T1000 (cell line): ENCODE results near the gene FIG4.
"Not testable (repeated sequence)": the region's sequence is repeated elsewhere in the genome, so short reads cannot be mapped to it uniquely, and the experiment has no call there.

Experiments
- DNase-seq: peaks from one replicate; lab custom pipeline; 2025; ENCODE audit warnings: mixed read lengths; lab: John Stamatoyannopoulos, UW

The FIG4 gene

DNA sequence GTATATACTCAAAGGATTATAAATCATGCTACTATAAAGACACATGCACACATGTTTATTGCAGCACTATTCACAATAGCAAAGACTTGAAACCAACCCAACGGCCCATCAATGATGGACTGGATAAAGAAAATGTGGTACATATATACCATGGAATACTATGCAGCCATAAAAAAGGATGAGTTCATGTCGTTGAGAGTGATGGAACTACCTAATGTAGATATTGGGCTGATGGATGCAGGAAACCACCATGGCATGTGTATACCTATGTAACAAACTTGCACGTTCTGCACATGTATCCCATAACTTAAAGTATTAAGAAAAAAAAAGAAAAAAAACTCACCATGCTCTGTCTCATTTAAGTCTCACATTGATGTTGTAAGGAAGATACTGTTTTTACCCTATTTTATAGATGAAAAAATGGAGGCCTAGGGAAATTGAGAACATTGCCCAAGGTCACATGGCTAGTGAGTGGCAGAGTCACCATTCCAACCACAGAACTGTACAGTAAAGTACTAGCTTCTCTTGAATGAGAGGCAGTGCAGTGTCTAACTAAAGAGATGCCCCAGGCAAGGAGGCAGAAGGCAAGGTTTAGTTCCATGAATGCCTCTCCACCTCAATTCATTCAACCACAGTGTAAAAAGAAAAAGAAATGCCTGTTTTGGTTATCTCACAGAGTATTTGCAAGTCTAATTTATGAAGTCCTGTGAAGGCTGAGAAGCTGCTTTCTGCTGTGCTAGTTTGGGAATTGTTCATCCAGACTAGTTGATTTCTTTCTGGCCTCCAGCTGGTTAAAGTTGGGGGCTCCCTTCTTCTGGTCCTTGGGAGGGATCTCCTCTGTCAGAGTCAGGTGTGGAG lies 68.2 kb downstream of the FIG4 start:
- DNase-seq: no peak

DNA sequence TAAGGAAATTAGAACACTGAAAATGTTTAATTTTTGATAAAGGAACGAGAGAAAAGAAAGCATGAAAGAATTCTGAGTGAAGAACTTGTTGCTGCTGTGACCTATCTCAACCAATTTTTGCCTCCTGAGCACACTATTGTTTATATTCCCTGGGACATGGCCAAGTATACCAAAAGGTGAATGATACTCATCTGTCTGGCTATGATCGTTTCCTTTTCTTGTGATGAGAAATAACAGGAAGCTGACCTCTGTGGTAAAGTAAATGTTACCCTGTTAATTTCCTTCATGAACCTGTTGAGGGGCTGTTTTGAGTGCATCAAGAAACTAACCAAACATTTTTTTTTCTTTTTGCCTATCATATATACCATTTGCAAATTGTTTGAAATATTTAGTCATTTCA lies 69.1 kb downstream of the FIG4 start:
- no peak for DNase-seq

GRCh38 chr6:109762166-109762565 lies 71.1 kb downstream of the FIG4 start:
- no peak for DNase-seq

DNA sequence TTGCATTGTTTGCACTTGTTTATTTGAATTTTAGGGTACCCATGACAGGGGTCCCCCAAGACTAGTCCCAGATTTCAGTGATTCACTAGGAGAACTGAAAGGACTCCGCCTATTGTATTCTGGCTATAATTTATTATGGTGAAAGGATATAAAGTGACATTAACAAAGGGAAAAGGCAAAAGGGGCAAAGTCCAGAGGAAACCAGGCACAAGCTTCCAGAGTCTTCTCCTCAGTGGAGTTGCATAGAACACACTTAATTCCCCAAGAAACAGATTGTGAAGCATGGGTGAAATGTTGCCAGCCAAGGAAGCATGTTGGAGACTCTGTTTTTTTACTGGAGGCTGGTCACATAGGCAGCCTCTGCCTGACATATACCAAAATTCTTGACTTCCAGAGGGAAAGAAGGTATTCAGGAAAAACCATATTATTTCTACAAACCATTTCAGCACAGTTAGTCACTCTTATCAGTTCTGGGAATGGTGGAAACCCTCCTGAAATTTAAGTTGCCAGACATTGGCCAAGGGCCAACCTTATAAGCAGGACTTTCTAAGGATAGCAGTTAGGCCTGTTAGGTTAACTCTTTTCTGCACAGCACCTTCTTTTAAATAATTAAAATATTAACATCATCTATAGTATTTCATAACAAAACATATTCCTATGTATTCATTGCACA lies 71.8 kb downstream of the FIG4 start:
- no peak for DNase-seq

- no peak for DNase-seq
Measured at GRCh38 chr6:109766167-109766566, 75.1 kb downstream of the FIG4 start.

- no peak for DNase-seq
Measured at GRCh38 chr6:109767961-109768360, 76.9 kb downstream of the FIG4 start.

DNA sequence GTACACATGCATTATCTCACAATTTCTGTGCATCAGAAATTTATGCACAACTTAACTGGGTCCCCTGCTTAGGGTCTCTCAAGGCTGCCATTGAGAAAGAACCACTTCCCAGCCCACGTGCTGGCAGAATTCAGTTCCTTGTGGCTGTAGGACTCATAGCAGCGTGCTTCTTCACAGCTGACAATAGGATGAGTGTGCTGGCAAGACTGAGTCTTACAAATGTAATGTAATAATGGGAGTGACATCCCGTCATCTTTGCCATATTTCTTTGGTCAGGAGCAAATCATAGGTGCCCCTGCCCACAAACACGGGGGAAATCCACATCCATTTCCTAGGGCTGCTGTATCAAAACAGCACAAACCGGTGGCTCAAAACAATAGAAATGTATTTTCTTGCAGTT lies 77.4 kb downstream of the FIG4 start:
- no peak for DNase-seq

DNA sequence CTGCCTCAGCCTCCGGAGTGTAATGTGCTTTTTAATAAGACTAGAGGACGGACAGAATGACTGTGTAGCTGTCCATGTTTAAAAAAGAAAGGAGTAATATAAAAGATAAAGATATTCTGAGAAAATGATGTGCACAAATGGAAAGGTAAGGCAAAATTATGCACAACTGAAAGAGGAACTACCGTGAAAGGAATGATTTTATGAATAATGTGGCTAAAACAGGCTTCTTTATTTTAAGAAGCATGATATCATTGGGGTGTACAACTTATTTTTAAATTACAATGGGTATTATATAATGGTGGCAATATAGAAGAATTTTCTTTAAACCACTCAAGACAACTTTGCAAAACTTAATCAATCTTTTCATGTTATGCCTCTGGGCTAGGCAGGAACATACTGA lies 78.1 kb downstream of the FIG4 start:
- DNase-seq: no peak

GRCh38 chr6:109770047-109770446 lies 79.0 kb downstream of the FIG4 start:
- no peak for DNase-seq

GRCh38 chr6:109770779-109771178 lies 79.7 kb downstream of the FIG4 start:
- DNase-seq: no peak

DNA sequence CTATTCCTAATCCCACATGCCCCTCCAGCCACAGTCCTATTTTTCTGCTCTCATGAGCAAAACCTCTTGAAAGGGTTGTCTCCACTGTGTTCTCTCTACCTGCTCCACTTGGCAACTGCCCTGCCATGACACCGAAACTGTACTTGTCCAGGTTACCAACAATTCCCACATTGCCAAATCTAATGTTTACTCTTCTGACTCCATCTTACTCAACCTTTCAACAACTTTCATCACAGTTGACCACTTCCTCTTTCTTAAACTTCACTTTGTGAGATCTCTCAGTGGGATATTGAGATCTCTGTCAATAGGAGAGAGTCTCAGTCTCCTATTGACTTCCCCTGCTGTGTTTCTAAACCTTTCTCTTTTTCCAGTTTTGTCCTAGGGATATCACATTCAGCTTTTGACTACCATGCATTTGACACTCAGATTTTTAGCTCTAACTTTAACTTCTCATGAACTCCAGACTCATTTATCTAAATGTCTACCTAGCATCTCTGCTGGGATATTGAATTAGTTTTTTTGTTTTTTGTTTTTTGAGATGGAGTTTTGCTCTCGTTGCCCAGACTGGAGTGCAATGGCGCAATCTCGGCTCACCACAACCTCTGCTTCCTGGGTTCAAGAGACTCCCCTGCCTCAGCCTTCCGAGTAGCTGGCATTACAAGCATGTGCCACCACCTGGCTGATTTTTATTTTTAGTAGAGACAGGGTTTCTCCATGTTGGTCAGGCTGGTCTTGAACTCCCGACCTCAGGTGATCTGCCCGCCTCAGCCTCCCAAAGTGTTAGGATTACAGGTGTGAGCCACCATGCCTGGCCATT lies 81.1 kb downstream of the FIG4 start:
- not testable (repeated sequence) for DNase-seq

DNA sequence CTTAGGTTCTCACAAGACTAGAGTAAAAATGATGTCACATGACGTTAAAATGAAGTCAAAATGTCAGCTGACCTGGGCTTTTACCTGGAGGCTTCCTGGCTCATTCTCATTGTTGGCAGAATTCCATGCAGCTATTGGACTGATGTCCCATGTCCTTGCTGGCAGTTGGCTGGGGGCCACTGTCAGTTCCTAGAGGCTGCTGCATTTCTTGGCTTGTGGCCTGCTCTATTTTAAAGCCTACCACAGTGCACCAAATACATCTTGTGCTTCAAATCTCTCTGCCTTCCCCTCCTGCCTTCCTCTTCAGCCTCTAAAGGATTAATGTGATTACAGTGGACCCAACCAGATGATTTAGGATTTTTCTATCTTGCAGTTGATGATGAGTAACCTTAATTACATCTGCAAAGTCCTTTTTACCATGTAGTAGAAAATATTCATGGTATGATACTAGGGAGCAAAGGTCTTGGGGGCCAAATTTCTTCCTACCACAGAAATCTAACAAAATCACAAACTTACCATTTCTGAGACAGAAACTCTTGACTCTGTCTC lies 81.9 kb downstream of the FIG4 start:
- no peak for DNase-seq

DNA sequence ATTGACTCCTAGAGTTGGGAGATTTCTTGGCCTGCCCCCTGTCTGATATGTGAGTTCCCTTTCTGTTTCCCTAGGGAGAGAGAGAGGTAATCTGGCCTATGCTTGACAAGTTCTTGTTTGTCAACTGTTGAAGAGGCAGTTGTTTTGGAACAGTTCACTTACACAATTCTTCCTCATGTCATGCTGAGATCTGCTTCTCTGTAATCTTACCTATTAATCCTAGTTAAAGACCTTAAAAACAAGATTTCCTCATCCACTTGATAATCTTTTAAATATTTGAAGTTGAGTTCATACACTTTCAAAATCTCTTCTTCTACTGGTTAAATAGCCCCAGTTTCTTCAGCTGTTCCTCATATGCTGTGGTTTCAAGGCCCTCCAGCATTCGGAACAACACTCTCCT lies 89.9 kb downstream of the FIG4 start:
- DNase-seq: no peak

DNA sequence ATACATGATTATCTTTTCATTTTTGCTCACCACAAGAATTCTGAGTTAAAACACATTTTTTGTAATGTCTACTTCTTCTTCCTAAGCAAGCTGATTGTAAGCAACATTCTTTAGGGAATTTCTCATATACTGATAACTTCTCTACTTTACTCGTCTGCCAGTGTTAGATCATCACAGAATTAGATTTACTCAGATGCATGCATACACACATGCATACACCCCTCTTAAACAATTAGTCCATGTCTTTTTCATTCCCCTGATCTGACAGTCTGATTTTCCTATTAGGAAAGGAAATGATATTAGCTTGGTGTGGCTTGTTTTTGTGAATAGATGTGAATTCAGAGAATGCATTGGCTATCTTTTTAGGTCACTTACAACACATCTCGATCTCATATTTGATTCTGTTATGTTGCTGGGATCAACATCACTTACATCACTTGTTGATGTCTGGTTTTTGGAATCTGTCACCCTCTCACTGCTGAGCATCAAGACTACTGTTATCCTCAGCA lies 91.4 kb downstream of the FIG4 start:
- no peak for DNase-seq

DNA sequence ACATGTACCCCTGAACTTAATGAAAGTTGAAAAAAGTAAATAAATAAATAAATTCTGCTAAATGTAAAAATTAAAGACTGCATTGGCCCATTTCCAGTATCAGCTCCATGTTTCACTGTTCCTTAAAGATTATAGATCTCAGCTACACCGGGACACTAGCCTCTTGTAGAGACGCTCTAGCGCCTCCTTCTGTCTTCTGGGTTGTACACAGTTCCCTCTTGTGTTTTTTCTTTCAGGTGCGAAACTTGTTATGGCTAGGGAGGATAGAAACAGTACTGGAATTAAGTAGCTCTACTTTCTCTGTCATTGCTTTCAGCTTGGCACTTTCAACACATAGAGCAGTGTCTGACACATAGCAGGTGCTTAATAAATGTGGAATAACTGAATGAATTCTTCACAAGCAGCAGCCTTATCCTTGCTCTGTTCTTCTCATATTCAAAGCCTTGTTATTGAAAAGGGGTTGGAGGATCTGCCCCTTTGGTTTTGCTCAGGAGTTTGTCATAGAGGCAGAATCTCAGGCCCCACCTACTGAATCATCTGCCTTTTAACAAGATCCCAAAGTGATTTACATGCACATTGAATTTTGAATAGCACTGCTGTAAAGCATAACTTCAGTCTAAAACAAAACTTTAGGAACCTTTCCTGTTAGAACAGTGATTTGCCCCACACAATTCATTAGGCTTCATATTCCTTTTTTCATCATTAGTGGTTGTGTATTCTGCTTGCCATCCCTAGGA lies 92.3 kb downstream of the FIG4 start:
- no peak for DNase-seq

DNA sequence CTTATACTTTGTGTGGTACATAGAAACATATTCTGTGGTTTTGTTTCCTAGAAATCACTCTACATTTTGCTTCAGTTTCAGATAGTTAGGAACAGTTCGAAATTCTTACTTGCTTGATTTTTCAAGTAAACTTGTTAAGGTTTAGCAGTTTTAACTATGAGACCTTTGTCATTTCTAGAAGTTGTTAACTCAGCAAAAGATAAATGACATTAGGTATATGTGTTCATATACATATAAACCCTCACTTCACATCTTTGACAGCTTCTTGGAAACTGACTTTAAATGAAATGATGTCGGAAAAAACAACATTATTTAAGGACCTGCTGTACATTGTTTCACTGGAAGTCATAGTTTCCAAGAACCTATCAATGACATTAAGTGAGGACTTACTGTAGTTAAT lies 96.2 kb downstream of the FIG4 start:
- no peak for DNase-seq

DNA sequence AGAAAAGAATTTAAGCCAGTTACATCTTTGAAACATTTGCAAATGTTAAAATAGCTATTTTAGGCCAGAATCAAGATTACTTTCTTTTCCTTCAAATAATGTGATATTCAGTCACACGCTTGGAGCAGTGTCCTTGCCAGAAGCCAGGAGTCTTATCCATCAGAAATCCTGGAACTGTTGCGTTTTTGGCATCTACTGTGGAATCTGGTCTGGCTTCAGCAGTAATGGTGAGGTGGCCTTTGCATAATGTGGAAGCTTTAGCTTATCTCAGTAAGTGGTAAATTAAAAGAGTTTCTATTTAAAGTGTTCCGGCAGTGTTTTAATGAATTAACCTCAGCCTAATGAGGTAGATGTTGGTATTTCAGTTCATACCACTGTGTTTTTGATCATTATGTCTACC lies 97.6 kb downstream of the FIG4 start:
- no peak for DNase-seq

DNA sequence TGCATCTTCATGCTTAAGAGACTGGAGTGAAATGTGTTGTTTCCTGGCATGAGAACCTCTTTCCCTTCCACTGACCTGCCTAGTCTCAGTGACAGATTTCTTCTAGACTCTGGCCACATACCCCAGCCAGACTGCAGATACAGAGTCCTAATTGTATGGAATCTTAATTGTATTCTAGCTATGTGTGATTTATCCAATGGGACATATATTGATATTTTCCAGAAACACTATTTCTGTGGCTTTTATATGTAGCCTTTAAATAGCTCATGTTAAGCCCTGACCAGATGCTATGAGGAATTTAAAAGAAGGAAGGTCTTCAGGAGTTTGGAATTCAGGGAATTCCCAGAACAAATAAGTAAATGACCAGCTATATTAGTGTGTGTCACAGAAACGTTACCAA lies 99.0 kb downstream of the FIG4 start:
- no peak for DNase-seq

GRCh38 chr6:109791301-109791700 lies 100.2 kb downstream of the FIG4 start:
- DNase-seq: no peak

DNA sequence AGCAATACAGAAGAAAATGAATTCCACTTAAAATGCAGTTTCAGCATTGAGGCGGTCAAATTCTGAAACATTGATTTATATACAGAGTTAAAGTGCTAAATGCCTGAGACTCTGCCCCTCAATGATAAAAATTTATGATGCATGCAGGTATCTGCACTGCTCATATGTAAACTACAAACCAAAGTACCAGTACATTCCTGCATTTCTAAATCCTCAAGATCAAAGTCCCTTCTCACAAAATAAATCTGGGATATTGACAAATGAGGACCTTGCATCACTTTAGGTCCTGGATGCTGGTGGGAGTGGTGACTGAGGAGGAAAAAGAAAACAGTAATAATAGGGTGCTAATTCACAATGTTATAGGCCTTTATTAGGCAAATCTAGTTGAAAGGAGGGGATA lies 101.9 kb downstream of the FIG4 start:
- DNase-seq: no peak

DNA sequence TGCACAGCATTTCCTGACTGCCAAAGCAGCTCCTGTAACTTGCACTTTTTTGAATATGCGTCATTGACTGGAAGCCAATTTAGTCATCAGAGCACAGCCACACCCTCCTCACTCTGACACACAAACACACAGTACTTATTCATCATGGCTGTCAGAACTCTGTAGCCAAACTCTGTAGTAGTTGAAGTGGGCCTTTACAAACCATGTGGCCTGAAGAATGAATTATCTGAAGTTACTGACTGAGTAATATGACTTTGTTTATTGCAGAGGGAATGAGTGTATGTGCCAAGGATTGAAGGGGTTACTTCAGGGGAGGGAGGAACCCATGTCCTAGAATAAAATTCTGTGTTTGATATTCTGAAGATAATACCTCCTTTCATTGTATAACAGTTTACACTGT lies 102.7 kb downstream of the FIG4 start:
- peak; percentile 33 for DNase-seq
